NCI-H1092 (cell line): ENCODE data around the gene IGSF9.

ENCODE experiments used
- DNase-seq: peaks from one replicate; lab custom pipeline; 2025; lab: John Stamatoyannopoulos, UW

The IGSF9 gene

GRCh38 chr1:159897962-159898361 is 47.5 kb downstream of the IGSF9 start:
- DNase-seq = no peak

GRCh38 chr1:159896546-159896930 is 48.9 kb downstream of the IGSF9 start:
- DNase-seq = no peak

GRCh38 chr1:159895836-159896545 is 49.4 kb downstream of the IGSF9 start:
- DNase-seq = no peak

- no peak for DNase-seq
These were observed 50.1 kb downstream of the IGSF9 start for GRCh38 chr1:159895286-159895685.

- DNase-seq = no peak
These were observed 52.5 kb downstream of the IGSF9 start for GRCh38 chr1:159892944-159893343.

GRCh38 chr1:159891275-159892157 is 53.9 kb downstream of the IGSF9 start:
- peak; percentile 85 for DNase-seq

- DNase-seq = no peak
These were observed 55.0 kb downstream of the IGSF9 start for GRCh38 chr1:159890390-159890789.

- DNase-seq = no peak
These were observed 55.6 kb downstream of the IGSF9 start for GRCh38 chr1:159889821-159890252.

- DNase-seq = no peak
These were observed 56.2 kb downstream of the IGSF9 start for GRCh38 chr1:159889202-159889601.

- no peak for DNase-seq
These were observed 61.1 kb downstream of the IGSF9 start for GRCh38 chr1:159884296-159884695.

GRCh38 chr1:159883134-159883533 is 62.3 kb downstream of the IGSF9 start:
- no peak for DNase-seq

- no peak for DNase-seq
These were observed 62.9 kb downstream of the IGSF9 start for GRCh38 chr1:159882527-159882862.

- peak; percentile 38 for DNase-seq
These were observed 63.5 kb downstream of the IGSF9 start for GRCh38 chr1:159881622-159882526.

- DNase-seq = no peak
These were observed 65.0 kb downstream of the IGSF9 start for GRCh38 chr1:159880430-159880829.

- no peak for DNase-seq
These were observed 65.4 kb downstream of the IGSF9 start for GRCh38 chr1:159879977-159880376.

GRCh38 chr1:159879136-159879535 is 66.3 kb downstream of the IGSF9 start:
- no peak for DNase-seq

- no peak for DNase-seq
These were observed 67.5 kb downstream of the IGSF9 start for GRCh38 chr1:159877695-159878444.
